ENCODE measurements around the gene PLEKHG1.
A peak's percentile ranks its signal among the peaks of the same experiment; 100 is the strongest.

The PLEKHG1 gene

DNA sequence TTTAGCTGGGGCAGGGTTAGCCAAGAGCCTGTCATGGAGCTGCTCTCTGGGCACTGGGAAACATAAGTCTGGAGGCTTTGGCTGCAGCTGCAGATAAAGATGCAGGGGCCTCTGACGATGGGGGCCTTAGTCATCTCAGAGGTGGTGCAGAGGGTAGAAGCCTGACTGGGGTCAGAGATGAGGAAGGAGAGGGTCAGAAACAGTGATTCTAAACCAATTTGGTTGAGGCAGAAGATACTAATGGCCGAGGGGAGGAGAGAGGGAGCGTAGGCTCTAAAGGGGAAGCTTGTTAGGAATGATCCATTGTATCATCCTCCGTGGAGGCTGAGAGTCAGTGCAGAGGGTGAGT, 33.8 kb downstream of the PLEKHG1 start:
- H3K36me3 ChIP-seq (ENCODE audit: insufficient read depth, low read length) = no peaks in the 10 kb centered on the region
- H3K9ac ChIP-seq (ENCODE audit: low read depth, low read length, poor library complexity, severe bottlenecking) = peak overlapping the region; percentile 31
- no peak for TF ChIP-seq EZH2phosphoT487 (IDR thresholded peaks at IDR 0.05; ENCODE audit: borderline replicate concordance)
- TF ChIP-seq, protein P1, sequence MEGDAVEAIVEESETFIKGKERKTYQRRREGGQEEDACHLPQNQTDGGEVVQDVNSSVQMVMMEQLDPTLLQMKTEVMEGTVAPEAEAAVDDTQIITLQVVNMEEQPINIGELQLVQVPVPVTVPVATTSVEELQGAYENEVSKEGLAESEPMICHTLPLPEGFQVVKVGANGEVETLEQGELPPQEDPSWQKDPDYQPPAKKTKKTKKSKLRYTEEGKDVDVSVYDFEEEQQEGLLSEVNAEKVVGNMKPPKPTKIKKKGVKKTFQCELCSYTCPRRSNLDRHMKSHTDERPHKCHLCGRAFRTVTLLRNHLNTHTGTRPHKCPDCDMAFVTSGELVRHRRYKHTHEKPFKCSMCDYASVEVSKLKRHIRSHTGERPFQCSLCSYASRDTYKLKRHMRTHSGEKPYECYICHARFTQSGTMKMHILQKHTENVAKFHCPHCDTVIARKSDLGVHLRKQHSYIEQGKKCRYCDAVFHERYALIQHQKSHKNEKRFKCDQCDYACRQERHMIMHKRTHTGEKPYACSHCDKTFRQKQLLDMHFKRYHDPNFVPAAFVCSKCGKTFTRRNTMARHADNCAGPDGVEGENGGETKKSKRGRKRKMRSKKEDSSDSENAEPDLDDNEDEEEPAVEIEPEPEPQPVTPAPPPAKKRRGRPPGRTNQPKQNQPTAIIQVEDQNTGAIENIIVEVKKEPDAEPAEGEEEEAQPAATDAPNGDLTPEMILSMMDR (conservative IDR thresholded peaks at IDR 0.05; ENCODE audit: low read length) = no peak
- no peaks in the 10 kb centered on the region for H3K9me2 ChIP-seq (replicated peaks; ENCODE audit: low read depth, low read length)
- peaks cover 6% of the 10 kb centered on the region; the same call in 1 of the 2 replicates for H3F3A ChIP-seq (ENCODE audit: low read depth)
- H3K79me2 ChIP-seq (ENCODE audit: insufficient read depth, low read length) = peaks cover 97% of the 10 kb centered on the region
- no peak overlapping the region for H3K4me3 ChIP-seq (ENCODE audit: low read length, poor library complexity, severe bottlenecking)
- H3K9me3 ChIP-seq (ENCODE audit: insufficient read depth, low read depth, low read length) = no peaks in the 10 kb centered on the region
- H3K27me3 ChIP-seq (ENCODE audit: insufficient read depth, low read length, poor library complexity, severe bottlenecking) = no peaks in the 10 kb centered on the region
- peaks cover 80% of the 10 kb centered on the region for H3K4me1 ChIP-seq (ENCODE audit: insufficient read depth, low read length, poor library complexity, severe bottlenecking)
- no peaks in the 10 kb centered on the region for H4K20me1 ChIP-seq (ENCODE audit: insufficient read depth, low read length, poor library complexity, severe bottlenecking)
- no peak overlapping the region for H2AFZ ChIP-seq (ENCODE audit: low read length)
- peak overlapping the region; percentile 24 for H3K4me2 ChIP-seq (ENCODE audit: low read depth, low read length, poor library complexity, severe bottlenecking)

GRCh38 chr6:150634176-150634963, 34.7 kb downstream of the PLEKHG1 start:
- H3K9me2 ChIP-seq (replicated peaks; ENCODE audit: low read depth, low read length) = no peaks in the 10 kb centered on the region
- peaks cover 86% of the 10 kb centered on the region for H3K4me1 ChIP-seq (ENCODE audit: insufficient read depth, low read length, poor library complexity, severe bottlenecking)

GRCh38 chr6:150634964-150635292, 35.2 kb downstream of the PLEKHG1 start:
- no peak for TF ChIP-seq EZH2phosphoT487 (IDR thresholded peaks at IDR 0.05; ENCODE audit: borderline replicate concordance)
- TF ChIP-seq, protein P1 (conservative IDR thresholded peaks at IDR 0.05; ENCODE audit: low read length) = no peak
- H2AFZ ChIP-seq (ENCODE audit: low read length) = no peak overlapping the region
- no peaks in the 10 kb centered on the region for H4K20me1 ChIP-seq (ENCODE audit: insufficient read depth, low read length, poor library complexity, severe bottlenecking)
- H3K4me2 ChIP-seq (ENCODE audit: low read depth, low read length, poor library complexity, severe bottlenecking) = peak overlapping the region; percentile 62
- H3K9ac ChIP-seq (ENCODE audit: low read depth, low read length, poor library complexity, severe bottlenecking) = peak overlapping the region; percentile 63
- peaks cover 6% of the 10 kb centered on the region; the same call in 1 of the 2 replicates for H3F3A ChIP-seq (ENCODE audit: low read depth)
- H3K27me3 ChIP-seq (ENCODE audit: insufficient read depth, low read length, poor library complexity, severe bottlenecking) = no peaks in the 10 kb centered on the region
- H3K79me2 ChIP-seq (ENCODE audit: insufficient read depth, low read length) = peaks cover 98% of the 10 kb centered on the region
- peaks cover 91% of the 10 kb centered on the region for H3K4me1 ChIP-seq (ENCODE audit: insufficient read depth, low read length, poor library complexity, severe bottlenecking)
- H3K36me3 ChIP-seq (ENCODE audit: insufficient read depth, low read length) = peaks cover 3% of the 10 kb centered on the region; the same call in 1 of the 2 replicates
- H3K9me3 ChIP-seq (ENCODE audit: insufficient read depth, low read depth, low read length) = no peaks in the 10 kb centered on the region
- peak overlapping the region; percentile 46 for H3K4me3 ChIP-seq (ENCODE audit: low read length, poor library complexity, severe bottlenecking)
- H3K9me2 ChIP-seq (replicated peaks; ENCODE audit: low read depth, low read length) = no peaks in the 10 kb centered on the region

More at GRCh38 chr6:150634176-150634963, 34.7 kb downstream of the PLEKHG1 start:
- peaks cover 97% of the 10 kb centered on the region for H3K79me2 ChIP-seq (ENCODE audit: insufficient read depth, low read length)
- TF ChIP-seq EZH2phosphoT487 (IDR thresholded peaks at IDR 0.05; ENCODE audit: borderline replicate concordance) = no peak
- TF ChIP-seq, protein P1 (conservative IDR thresholded peaks at IDR 0.05; ENCODE audit: low read length) = no peak
- no peaks in the 10 kb centered on the region; the same call in 1 of the 2 replicates for H3K36me3 ChIP-seq (ENCODE audit: insufficient read depth, low read length)
- no peaks in the 10 kb centered on the region for H4K20me1 ChIP-seq (ENCODE audit: insufficient read depth, low read length, poor library complexity, severe bottlenecking)
- H3K4me3 ChIP-seq (ENCODE audit: low read length, poor library complexity, severe bottlenecking) = peak overlapping the region; percentile 5
- H2AFZ ChIP-seq (ENCODE audit: low read length) = no peak overlapping the region
- H3K9ac ChIP-seq (ENCODE audit: low read depth, low read length, poor library complexity, severe bottlenecking) = peak overlapping the region; percentile 63
- H3F3A ChIP-seq (ENCODE audit: low read depth) = peaks cover 6% of the 10 kb centered on the region; the same call in 1 of the 2 replicates
- peak overlapping the region; percentile 62 for H3K4me2 ChIP-seq (ENCODE audit: low read depth, low read length, poor library complexity, severe bottlenecking)
- H3K9me3 ChIP-seq (ENCODE audit: insufficient read depth, low read depth, low read length) = no peaks in the 10 kb centered on the region
- H3K27me3 ChIP-seq (ENCODE audit: insufficient read depth, low read length, poor library complexity, severe bottlenecking) = no peaks in the 10 kb centered on the region

Measured in Loucy (cell line).